Stimulated activated CD8-positive, alpha-beta memory T cell treated with anti-CD3 and anti-CD28 coated beads, Interleukin-7, amount 100 ng/mL, for 48 hours (primary cell): ENCODE data around the gene VIPR1.
A peak's percentile ranks its signal among the peaks of the same experiment; 100 is the strongest.

ENCODE experiments used
- DNase-seq, 2 donors: peaks; one replicate each; pipeline ENCODE4 v3.0.0-alpha.2; 2020; ENCODE audit warnings: low read depth in 1 of 2; ENCODE audit errors: extremely low read depth in 1 of 2

Gene VIPR1, protein sequence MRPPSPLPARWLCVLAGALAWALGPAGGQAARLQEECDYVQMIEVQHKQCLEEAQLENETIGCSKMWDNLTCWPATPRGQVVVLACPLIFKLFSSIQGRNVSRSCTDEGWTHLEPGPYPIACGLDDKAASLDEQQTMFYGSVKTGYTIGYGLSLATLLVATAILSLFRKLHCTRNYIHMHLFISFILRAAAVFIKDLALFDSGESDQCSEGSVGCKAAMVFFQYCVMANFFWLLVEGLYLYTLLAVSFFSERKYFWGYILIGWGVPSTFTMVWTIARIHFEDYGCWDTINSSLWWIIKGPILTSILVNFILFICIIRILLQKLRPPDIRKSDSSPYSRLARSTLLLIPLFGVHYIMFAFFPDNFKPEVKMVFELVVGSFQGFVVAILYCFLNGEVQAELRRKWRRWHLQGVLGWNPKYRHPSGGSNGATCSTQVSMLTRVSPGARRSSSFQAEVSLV

GRCh38 chr3:42502429-42503250 lies at the start of gene VIPR1:
Gene VIPR1, plus strand, starts transcription at chr3:42502643. Its CDS starts 93 bp downstream, at chr3:42502736.
- DNase-seq, result peak; percentile 67 to 84

DNA sequence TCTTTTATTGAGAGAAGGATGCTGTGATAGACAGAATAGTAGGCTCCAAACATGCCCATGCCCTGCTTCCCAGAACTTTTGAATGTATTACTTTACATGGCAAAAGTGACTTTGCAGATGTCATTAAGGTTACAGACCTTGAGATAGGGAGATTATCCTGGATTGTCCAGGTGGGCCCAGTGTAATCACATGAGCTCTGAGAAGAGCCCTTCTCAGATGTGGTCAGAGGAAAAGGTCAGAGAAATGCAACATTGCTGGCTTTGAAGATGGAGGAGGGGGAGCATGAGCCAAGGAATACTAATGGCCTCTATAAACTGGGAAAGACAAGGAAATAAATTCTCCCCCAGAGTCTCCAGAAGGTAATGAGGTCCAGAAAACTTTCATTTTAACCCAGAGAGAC lies 46.2 kb upstream of the VIPR1 start:
- DNase-seq, result no peak

GRCh38 chr3:42459151-42459550 lies 43.3 kb upstream of the VIPR1 start:
- no peak for DNase-seq

DNA sequence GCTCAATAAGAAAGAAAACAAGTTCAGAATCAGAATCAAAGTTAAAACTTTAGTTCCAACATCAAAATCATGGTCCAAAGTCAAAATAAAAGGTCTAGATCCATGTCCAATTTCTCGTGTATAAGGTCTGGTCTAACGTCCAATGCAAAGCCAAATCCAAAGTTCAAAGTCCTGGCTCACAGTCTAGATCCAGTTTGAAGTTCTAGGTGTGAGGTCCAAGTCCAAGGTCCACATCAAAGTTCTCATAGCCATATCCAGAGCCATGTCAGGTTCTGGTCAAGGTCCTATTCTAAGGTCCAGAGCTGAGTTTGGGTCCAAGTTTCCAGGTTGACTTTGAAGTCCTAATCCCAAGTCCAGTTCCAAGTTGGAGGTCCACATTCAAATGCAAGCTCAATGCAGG lies 40.7 kb upstream of the VIPR1 start:
- DNase-seq, result no peak

DNA sequence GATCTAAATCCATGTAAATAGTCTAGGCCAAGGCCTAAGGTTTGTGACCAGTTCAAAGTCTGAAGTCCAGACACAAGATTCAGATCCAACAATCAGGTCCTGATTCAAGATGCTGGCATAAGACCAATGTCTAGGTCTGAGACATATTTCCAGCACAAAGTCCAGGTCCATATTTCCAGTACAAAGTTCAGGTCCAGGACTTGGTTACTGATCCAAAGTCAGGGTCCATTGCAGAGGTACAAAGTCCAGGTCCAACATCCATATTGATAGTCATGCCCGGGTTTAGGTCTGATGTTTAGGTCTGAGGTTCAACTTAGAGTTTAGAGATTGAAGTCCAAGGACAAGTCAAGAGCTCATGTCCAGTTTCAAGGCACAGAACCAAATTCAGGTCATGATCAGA lies 39.4 kb upstream of the VIPR1 start:
- no peak for DNase-seq

GRCh38 chr3:42468111-42468510 lies 34.3 kb upstream of the VIPR1 start:
- no peak for DNase-seq

DNA sequence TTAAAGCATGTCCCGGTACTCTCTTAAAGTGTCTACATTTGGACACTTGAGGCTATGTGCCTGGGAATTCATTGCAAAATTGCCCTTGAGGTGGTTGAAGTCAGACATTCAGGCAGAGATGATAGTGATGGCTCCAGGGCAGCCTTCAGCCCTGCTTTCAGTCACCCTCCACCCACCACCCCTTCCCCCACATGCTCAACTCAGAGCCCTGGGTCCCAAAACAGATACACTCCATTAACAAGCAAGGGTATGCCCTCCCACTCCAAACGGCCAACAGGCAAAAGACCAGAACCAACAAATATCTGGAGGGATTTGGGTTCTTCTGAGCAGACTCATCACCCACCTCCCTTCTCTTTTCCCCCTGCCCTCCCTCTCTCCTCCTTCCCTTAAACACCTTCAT lies 29.9 kb upstream of the VIPR1 start:
- DNase-seq, result no peak

DNA sequence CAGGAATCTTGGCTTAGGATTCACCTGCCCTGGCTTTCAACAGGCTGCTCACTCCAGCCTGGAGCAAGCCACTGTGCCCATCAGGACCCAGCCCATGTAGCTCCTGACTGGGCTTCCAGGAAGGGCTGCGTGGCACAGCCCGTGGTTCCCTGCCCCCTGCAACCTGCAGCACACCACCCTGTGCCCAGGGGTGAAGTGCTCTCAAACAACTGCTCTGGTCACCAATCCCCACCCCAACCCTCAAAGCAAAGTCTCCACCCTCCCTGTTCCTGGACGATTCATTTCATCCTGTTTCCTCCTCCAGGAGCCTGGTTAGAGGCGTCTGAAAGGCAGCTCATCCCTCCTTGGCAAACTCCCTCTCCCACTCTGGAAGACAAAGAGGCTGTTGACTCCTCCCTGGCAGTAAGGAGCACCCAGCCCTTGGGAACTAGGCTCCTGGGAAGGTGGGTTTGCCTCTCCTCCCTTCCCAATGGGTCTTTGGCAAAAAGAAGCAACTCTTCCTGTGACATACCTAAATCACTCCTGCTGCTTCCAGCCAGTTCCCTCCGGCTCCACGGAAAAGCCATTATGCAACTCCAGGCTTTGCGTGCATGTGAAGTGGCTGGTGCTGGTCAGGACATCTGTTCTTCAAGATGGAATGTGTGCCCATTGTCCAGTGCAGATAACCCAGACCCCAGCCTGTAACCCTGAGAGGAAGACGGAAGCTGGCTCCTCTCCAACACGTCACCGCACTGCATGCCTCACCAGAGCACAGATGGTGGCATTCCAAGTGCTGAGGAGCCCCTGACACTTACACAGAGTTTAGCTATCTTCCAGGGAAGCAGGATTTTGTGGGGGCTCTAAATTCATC lies 29.1 kb upstream of the VIPR1 start:
- DNase-seq, result no peak

GRCh38 chr3:42476225-42477125 lies 26.0 kb upstream of the VIPR1 start:
- DNase-seq, result no peak

GRCh38 chr3:42477696-42478095 lies 24.7 kb upstream of the VIPR1 start:
- no peak for DNase-seq

- DNase-seq, result no peak
These were observed 23.6 kb upstream of the VIPR1 start for GRCh38 chr3:42478830-42479229.

DNA sequence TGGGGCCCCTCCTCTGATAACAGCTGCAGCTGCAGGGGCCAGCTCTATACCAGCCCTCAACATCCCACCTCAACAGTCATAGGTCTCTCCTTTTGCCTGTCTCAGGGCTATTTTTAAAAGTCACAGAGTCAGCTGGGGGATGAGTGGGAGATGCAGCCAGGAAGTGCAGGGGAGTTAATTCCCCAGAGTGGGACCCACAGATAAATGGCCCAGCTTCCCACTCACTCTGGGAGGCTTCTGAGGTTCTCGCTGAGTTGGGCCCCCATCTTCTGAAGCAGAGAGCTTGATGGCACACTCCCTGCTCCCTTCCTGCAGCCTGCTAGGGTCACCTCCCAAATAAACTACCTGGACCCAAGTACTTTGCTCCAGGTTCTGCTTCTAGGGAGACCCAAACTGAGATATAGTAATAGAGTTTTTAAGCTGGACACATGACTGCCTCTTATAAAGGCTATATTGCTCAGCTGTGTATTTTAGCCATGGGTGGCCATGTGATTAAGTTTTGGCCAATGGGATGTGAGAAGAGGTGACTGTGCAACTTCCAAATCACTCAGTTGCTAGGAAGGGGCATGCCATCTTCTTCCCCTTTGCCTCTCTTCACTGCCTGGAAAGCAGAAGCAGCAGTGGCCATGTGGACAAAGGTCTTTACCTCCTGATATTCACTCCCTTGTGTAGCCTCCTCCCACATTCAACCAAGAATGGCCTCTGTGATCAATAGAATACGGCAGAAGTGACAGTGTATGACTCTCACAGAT lies 15.5 kb upstream of the VIPR1 start:
- DNase-seq, result no peak

GRCh38 chr3:42488687-42489086 lies 13.8 kb upstream of the VIPR1 start:
- no peak for DNase-seq

- DNase-seq, result no peak
These were observed 13.1 kb upstream of the VIPR1 start for GRCh38 chr3:42489116-42489936.

DNA sequence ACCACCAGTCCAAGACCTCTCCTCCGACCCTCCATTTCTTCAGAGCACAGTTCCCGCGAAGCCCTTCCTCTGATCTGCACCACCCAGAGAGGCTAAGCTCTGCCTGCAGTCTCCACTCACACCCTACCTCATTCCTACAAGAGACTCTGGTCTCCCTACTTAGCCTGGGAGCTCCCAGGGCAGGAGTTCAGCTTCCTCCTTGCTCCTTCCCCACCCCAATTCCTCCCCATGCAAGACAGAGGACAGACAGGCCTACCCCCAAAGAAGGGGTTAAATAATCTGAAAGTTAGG lies 12.6 kb upstream of the VIPR1 start:
- DNase-seq, result no peak

DNA sequence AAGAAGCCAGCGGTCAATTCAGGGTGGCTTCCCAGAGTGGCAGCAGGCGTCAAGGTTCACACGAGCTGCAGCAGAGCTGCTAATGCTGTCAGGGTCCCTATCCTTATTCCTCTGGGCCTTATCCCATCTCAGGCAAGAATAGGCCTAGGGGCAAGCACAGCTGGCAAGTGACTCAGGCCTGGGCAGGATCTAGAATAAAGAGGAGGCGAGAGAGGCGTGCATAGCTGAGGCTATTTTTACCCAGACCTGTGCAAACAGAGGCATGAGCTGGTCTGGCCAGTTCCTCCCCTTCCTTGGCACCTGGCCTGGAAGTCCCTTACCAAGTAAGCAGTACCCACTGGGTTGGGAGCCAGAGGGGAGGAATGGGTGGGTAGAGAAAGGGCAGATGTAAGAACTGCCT lies 12.2 kb upstream of the VIPR1 start:
- no peak for DNase-seq

- DNase-seq, result no peak
These were observed 10.4 kb upstream of the VIPR1 start for GRCh38 chr3:42491881-42492507.

DNA sequence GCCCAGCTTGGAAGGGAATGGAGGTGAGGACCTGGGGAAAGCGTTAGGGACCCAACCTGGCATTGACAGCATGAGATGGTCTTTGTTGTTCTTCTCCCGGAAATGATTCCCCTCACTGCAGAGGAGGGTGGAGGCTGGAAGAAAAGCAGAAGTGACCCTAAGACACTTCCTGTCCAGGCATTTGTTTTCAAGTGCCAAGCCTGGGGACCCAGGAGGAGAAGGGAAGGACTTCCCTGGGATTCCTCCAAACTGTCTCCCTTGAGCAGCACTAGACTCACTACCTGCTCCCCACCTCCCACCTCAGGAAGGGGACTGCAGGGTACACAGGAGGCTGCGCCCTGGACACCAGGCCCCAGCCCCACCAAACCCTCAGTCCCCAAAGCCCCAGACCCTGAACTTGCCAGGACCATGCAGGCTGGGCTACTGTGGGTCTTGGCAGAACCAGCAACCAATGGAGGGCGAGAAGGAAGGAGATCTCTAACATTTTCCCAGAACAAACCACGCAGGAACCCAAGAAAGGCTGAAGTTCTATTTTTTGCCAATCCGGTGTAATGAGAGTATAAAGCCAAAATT lies 9.8 kb upstream of the VIPR1 start:
- no peak for DNase-seq
